ENCODE measurements around the gene NTM. TPM values are rescaled to one million over a fixed set of nuclear protein-coding genes. Genes with fewer than 3 reads are reported as not detected.

Gene NTM
- total RNA-seq, 2 donors from 2014 or later, result not detected

DNA sequence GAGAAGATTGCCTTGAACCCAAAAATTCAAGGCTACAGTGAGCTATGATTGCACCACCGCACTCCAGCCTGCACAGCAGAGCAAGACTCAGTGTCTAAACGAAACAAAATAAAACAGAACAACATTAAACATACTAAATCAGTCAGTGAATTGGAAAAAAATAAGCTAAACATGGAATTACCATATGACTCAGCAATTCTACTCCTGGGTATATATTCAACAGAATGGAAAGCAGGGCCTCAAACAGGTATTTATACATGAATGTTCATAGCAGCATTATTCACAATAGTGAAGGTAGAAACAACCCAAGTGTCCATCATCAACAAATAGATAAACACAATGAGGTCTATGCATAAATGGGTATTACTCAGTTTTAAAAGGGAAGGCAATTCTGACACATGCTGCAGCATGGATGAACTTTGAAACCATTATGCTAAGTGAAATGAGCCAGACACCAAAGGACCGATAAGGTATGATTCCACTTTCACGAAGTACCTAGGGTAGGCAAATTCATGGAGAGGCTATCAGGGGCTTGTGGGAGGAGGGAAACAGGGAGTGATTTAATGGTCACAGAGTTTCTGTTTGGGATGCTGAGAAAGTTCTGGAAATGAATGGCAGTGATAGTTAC, 15.5 kb downstream of the NTM start:
- DNase-seq (no peak), ATAC-seq (replicated peaks in 1 of 2) (no peak)
- no peak overlapping the region for H3K4me3 Mint-ChIP-seq
- H3K4me1 Mint-ChIP-seq (ENCODE audit: low read depth), result no peaks in the 10 kb centered on the region
- no peaks in the 10 kb centered on the region for H3K27me3 Mint-ChIP-seq (ENCODE audit: low read depth)
- no peak overlapping the region for H3K27ac Mint-ChIP-seq
- peaks cover 0 to 6% of the 10 kb centered on the region in 2 donors for H3K9me3 Mint-ChIP-seq
- H3K36me3 Mint-ChIP-seq (ENCODE audit: insufficient read depth in 2 of 2), result no peaks in the 10 kb centered on the region

DNA sequence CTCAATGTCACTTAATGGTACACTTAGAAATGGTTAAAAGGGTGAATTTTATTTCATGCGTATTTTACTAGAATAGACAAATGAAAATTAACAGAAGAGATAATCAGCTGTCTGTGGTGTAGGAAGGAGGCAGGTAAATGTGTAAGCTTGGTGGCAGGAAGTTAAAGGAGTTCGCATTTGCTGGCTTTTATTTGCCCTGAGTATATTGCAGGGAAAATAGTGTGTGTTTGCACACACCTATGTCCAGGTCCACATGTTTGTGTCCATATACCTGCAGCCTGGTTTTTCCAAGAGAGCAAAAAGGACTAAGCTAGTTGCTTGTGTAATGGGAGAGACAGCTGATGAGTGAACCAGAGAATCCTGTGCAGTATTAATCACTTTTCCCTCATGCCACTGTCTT, 16.0 kb downstream of the NTM start:
- ATAC-seq (replicated peaks in 1 of 2) (no peak), DNase-seq (no peak)
- peaks cover 0 to 6% of the 10 kb centered on the region in 2 donors for H3K9me3 Mint-ChIP-seq
- no peaks in the 10 kb centered on the region for H3K27me3 Mint-ChIP-seq (ENCODE audit: low read depth)
- no peak overlapping the region for H3K27ac Mint-ChIP-seq
- no peak overlapping the region for H3K4me3 Mint-ChIP-seq
- H3K4me1 Mint-ChIP-seq (ENCODE audit: low read depth), result no peaks in the 10 kb centered on the region
- no peaks in the 10 kb centered on the region for H3K36me3 Mint-ChIP-seq (ENCODE audit: insufficient read depth in 2 of 2)

DNA sequence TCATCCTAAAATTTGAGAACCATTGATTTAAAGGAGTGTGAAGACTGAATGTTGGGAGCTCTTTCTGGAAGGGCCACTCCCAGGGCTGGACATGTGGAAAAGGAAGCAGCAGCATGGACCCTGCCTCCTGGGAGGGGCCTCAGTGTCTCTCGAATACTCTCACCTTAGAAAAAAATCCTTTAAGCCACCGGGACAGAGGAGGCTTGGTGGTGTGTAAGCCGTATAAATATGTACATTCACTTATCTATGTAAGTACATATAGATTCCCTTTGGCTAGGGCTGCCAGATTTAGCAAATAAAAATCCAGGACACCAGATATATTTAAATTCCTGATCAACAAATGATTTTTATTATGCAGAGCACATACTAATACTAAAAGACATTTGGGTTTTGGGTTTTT, 17.6 kb downstream of the NTM start:
- no peak for ATAC-seq (replicated peaks in 1 of 2)
- DNase-seq, result no peak
- Mint-ChIP-seq H3K36me3 (ENCODE audit: insufficient read depth in 2 of 2) (no peaks in the 10 kb centered on the region), H3K9me3 (peaks cover 0 to 6% of the 10 kb centered on the region in 2 donors), H3K27ac (no peak overlapping the region), H3K27me3 (ENCODE audit: low read depth) (no peaks in the 10 kb centered on the region), H3K4me3 (no peak overlapping the region), H3K4me1 (ENCODE audit: low read depth) (no peaks in the 10 kb centered on the region)

DNA sequence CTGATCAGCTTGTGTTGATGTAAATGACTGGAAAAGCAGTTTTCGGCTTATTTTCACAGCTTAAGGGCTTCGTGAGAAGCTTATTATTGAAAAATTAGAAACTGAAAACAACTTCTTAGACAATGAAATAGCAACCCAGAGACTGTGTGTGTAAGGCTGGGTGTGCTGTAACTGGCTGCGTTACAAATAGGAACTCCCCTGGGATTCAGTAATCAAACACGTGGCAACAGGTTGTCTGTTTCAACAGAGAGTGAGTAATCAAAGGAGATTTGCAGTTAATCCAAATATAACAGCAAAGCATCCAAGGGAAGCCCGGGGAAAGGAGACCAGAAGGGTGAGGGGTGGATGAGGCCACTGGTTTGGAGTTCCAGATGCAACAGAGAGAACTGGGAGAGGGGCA, 19.2 kb downstream of the NTM start:
- no peaks in the 10 kb centered on the region for H3K27me3 Mint-ChIP-seq (ENCODE audit: low read depth)
- ATAC-seq (replicated peaks in 1 of 2), result no peak
- no peaks in the 10 kb centered on the region for H3K4me1 Mint-ChIP-seq (ENCODE audit: low read depth)
- H3K9me3 Mint-ChIP-seq, result peaks cover 0 to 6% of the 10 kb centered on the region in 2 donors
- H3K36me3 Mint-ChIP-seq (ENCODE audit: insufficient read depth in 2 of 2), result no peaks in the 10 kb centered on the region
- no peak overlapping the region for H3K27ac Mint-ChIP-seq
- H3K4me3 Mint-ChIP-seq, result no peak overlapping the region
- no peak for DNase-seq

DNA sequence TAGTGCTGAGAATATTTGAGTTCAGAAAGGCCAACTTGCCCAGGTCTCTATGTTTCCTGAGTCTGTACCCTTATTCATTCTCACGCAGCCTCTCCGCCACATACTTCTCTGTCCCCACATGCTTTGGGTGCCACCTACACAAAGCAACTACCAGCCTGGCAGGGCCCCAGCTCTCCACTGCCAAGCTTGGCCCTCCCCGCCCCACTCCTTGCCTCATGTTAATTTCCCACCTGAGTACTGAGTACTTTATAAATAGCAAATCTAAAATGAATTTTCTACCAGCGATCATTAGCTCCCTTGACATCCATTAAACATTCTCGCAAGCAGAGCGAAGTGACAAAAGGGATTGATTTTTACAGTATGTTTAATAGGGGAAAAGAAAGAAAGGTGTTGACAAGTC, 20.8 kb downstream of the NTM start:
- H3K27ac Mint-ChIP-seq, result no peak overlapping the region
- no peaks in the 10 kb centered on the region for H3K27me3 Mint-ChIP-seq (ENCODE audit: low read depth)
- no peaks in the 10 kb centered on the region for H3K36me3 Mint-ChIP-seq (ENCODE audit: insufficient read depth in 2 of 2)
- no peaks in the 10 kb centered on the region for H3K4me1 Mint-ChIP-seq (ENCODE audit: low read depth)
- H3K4me3 Mint-ChIP-seq, result no peak overlapping the region
- no peak for DNase-seq
- no peak for ATAC-seq (replicated peaks in 1 of 2)
- H3K9me3 Mint-ChIP-seq, result peaks cover 0 to 6% of the 10 kb centered on the region in 2 donors

DNA sequence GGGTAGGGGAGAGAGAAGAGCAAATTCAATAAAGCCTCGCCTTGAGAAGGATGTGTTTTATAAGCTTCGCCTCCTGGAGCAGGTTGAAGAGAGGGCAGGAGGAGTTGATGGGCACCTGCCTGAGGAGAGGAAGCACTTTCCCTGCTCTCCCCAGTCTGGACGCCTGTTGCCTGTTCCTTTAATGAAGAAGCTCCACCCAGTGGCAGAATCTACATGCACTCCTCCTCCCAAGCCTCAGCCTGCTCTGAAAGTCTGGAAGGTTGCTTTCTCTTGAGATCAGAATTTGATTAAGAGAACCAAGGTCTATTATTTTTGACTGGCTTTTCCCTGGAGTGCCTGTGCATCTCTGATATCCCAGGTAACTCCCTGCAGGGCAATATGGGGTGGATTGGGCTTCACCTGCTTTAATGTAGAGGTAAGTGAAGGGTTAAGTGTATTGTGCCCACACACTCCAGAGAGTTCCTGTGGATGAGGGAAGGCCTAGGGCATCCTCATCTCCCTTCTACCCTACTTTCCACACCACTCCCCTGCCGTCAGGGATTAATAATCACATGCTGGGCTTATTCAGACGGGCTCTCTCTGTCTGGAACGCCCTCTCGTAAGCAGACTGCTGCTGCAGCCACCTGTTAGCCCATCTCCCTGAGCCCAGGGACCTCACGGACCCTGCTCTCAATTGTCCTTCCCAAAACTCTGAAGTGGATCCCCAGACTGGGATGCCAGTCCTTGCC, 22.3 kb downstream of the NTM start:
- Mint-ChIP-seq H3K27ac (no peak overlapping the region), H3K9me3 (peaks cover 0 to 6% of the 10 kb centered on the region in 2 donors), H3K27me3 (ENCODE audit: low read depth) (no peaks in the 10 kb centered on the region)

DNA sequence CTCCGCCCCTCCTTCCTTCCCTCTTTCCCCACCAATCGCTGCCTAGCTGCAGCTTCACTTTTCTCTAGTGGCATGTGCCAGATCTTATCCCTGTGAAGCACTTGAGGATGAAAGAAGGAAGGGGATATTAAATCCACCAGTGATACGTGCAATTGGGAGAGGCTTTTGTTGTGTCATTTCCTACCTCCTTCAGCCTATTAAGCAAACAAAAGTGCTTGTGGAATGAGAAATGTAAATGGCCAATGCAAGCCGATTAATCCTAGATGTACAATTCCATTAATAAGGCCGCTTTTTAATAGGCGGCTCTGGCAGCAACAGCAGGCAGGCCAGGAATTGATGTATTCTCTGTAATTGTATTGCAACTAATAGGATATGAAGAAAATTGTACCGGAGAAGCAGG, 23.3 kb downstream of the NTM start:
- H3K36me3 Mint-ChIP-seq (ENCODE audit: insufficient read depth in 2 of 2), result no peaks in the 10 kb centered on the region
- no peaks in the 10 kb centered on the region for H3K4me1 Mint-ChIP-seq (ENCODE audit: low read depth)
- DNase-seq (no peak), ATAC-seq (replicated peaks in 1 of 2) (no peak)
- H3K9me3 Mint-ChIP-seq, result peaks cover 0 to 6% of the 10 kb centered on the region in 2 donors
- H3K27ac Mint-ChIP-seq, result no peak overlapping the region
- no peaks in the 10 kb centered on the region for H3K27me3 Mint-ChIP-seq (ENCODE audit: low read depth)
- H3K4me3 Mint-ChIP-seq, result no peak overlapping the region

More for the DNA sequence above, 22.3 kb downstream of the NTM start:
- no peak for DNase-seq
- Mint-ChIP-seq H3K4me1 (ENCODE audit: low read depth) (no peaks in the 10 kb centered on the region), H3K4me3 (no peak overlapping the region), H3K36me3 (ENCODE audit: insufficient read depth in 2 of 2) (no peaks in the 10 kb centered on the region)
- ATAC-seq (replicated peaks in 1 of 2), result no peak

DNA sequence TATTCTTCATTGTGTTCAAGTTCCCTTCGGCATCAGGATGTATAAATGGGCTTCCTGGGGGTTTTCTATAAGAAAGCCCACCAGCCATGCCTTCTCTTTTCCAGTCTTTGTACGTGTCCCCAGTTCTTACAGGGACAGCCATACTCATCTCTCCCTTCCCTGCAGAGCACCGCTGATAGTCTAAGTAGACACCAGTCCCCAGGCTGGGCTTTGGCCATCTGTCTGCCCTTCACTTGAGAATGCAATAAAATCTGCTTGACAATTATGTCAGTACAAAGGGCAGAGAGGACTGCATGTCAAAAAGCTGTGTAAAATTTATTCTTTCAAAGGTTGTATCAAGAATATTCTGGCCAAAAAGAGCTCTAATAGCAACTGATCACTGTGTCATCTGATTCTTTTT, 27.3 kb downstream of the NTM start:
- no peak for DNase-seq
- Mint-ChIP-seq H3K27me3 (ENCODE audit: low read depth) (no peaks in the 10 kb centered on the region), H3K36me3 (ENCODE audit: insufficient read depth in 2 of 2) (no peaks in the 10 kb centered on the region), H3K27ac (no peak overlapping the region), H3K4me3 (no peak overlapping the region), H3K9me3 (no peaks in the 10 kb centered on the region), H3K4me1 (ENCODE audit: low read depth) (no peaks in the 10 kb centered on the region)
- no peak for ATAC-seq (replicated peaks in 1 of 2)

DNA sequence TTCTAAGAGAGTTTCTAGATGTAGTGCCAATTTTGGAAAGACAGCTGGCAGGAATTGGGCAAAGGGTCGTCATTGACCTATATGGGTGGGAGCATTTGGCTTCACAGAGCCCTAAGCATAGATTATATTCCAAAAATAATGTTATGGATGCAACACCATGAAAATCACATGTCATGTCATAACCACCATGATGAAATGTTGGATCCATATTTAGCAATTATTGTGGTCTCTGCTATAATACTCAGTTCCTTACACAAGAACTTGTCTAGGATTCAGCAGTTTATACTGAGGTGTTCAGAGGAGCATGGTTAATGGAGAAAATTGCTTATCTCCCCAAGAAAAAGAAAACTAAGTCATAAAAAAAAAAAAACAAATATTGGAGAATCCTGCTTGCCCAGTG, 31.6 kb downstream of the NTM start:
- Mint-ChIP-seq H3K4me3 (no peak overlapping the region), H3K36me3 (ENCODE audit: insufficient read depth in 2 of 2) (no peaks in the 10 kb centered on the region)
- no peak for ATAC-seq (replicated peaks in 1 of 2)

DNA sequence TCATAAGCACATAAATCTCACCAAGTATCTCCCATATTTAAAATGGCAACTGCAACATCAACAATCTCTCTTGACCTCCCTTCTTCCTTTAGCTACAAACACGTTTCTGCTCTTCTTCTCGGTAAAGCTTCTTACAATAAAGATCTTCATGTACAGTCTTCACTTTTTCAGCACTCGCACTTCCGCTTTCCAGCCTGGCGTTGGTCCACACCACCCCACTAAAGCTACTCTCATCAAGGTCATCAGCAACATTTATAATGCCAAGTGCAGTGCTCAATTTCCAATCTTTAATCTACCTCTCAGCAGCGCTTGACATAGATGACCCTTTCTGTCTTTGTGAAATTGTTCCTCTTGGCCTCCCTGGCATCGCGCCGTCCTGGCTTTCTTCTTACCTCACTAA, 33.6 kb downstream of the NTM start:
- no peaks in the 10 kb centered on the region for H3K27me3 Mint-ChIP-seq (ENCODE audit: low read depth)
- H3K4me3 Mint-ChIP-seq, result no peak overlapping the region
- H3K9me3 Mint-ChIP-seq, result no peaks in the 10 kb centered on the region
- H3K27ac Mint-ChIP-seq, result no peak overlapping the region
- no peaks in the 10 kb centered on the region for H3K4me1 Mint-ChIP-seq (ENCODE audit: low read depth)
- ATAC-seq (replicated peaks in 1 of 2) (no peak), DNase-seq (no peak)
- no peaks in the 10 kb centered on the region for H3K36me3 Mint-ChIP-seq (ENCODE audit: insufficient read depth in 2 of 2)

More for the DNA sequence above, 31.6 kb downstream of the NTM start:
- Mint-ChIP-seq H3K4me1 (ENCODE audit: low read depth) (no peaks in the 10 kb centered on the region), H3K27ac (no peak overlapping the region), H3K9me3 (no peaks in the 10 kb centered on the region), H3K27me3 (ENCODE audit: low read depth) (no peaks in the 10 kb centered on the region)
- DNase-seq, result no peak

DNA sequence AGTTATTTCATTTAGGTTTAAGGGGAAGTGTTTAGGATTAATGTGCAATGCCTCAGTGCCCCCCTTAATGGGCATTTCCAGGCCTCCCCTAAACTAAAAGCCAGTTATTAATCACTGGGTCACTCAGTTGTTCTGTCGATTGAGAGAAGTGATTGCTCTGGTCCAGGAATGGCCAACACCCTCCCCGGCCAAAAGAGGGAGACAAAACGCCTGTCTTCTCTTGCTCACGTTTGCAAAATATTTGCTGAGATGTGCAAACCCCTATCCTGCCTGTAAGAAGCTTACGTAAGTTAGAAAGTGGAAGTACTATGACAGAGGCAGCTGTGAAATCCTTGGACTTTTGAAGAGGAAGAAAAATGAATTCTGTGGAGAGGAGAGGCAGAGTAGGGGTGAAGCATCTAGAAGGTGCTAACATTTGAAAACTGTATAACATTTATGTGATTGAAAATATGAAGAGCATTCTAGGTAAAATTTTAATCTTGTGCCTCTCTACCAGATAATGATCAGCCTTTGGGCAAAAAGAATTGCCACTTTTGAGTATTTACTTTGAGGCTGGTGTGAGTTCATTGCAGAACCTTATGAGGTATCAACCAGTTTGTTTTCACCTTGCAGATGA, 37.7 kb downstream of the NTM start:
- H3K9me3 Mint-ChIP-seq, result no peaks in the 10 kb centered on the region
- no peaks in the 10 kb centered on the region for H3K36me3 Mint-ChIP-seq (ENCODE audit: insufficient read depth in 2 of 2)
- no peak overlapping the region for H3K4me3 Mint-ChIP-seq
- H3K27ac Mint-ChIP-seq, result no peak overlapping the region
- DNase-seq (no peak), ATAC-seq (replicated peaks in 1 of 2) (no peak)
- no peaks in the 10 kb centered on the region for H3K4me1 Mint-ChIP-seq (ENCODE audit: low read depth)
- no peaks in the 10 kb centered on the region for H3K27me3 Mint-ChIP-seq (ENCODE audit: low read depth)

DNA sequence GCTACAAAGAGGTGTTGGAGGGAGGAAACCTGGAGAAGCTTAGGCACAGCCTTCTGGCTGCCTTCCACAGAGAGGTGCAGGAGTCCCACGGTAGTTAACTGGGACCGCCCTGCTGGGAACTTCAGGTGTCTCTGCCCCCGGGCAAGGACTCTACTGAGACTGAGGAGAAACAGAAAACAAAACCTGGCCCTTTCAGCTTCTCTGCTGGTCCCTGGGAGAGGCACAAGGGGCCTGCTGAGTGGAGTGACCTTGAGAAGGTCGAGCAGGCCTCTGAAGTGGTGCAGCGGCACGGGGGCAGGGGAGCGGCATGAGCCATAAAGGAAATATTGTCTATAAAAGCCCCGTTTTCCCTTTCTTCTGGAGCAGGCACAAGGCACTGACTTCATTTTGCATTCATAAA, 38.9 kb downstream of the NTM start:
- Mint-ChIP-seq H3K27ac (no peak overlapping the region), H3K27me3 (ENCODE audit: low read depth) (no peaks in the 10 kb centered on the region), H3K36me3 (ENCODE audit: insufficient read depth in 2 of 2) (no peaks in the 10 kb centered on the region), H3K9me3 (peaks cover 0 to 4% of the 10 kb centered on the region in 2 donors), H3K4me1 (ENCODE audit: low read depth) (no peaks in the 10 kb centered on the region), H3K4me3 (no peak overlapping the region)
- ATAC-seq (replicated peaks in 1 of 2) (no peak), DNase-seq (no peak)

DNA sequence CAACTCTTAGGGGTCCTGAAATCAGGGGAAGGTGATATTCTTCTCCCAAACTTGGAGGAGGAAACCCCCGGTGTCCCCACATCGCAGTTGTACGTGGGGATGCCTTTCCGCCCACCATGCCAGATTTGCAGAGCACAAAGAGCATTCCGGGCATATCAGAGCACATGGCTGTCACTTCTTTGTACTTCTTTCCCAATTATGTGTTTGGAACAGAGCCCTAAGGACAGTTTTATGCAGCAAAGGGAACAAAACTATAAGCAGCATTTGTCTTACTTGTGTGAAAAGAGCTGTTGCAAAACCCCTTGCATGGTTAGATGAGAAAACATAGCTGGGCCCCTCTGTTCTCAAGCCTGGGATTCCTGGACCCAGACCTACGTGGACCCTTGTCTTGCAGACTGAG, 41.2 kb downstream of the NTM start:
- no peak for DNase-seq
- no peaks in the 10 kb centered on the region for H3K36me3 Mint-ChIP-seq (ENCODE audit: insufficient read depth in 2 of 2)
- peaks cover 0 to 4% of the 10 kb centered on the region in 2 donors for H3K9me3 Mint-ChIP-seq
- no peak overlapping the region for H3K27ac Mint-ChIP-seq
- no peaks in the 10 kb centered on the region for H3K4me1 Mint-ChIP-seq (ENCODE audit: low read depth)
- H3K4me3 Mint-ChIP-seq, result no peak overlapping the region
- ATAC-seq (replicated peaks in 1 of 2), result no peak
- no peaks in the 10 kb centered on the region for H3K27me3 Mint-ChIP-seq (ENCODE audit: low read depth)

Data from activated T-cell treated with anti-CD3 and anti-CD28 coated beads, Interleukin-2, amount 50 U/mL, for 72 hours (primary cell).